HepG2 (cell line): Measurements from ENCODE around the gene MCTS1. TPM values are rescaled to one million over a fixed set of nuclear protein-coding genes. Genes with fewer than 3 reads are reported as not detected.

ENCODE experiments used
- AFF4 ChIP-seq: sonication (generic); formaldehyde crosslinking; IDR thresholded peaks from 2 replicates; pipeline ENCODE4 v1.4.0; 2020; ENCODE audit warnings: missing genetic modification reagents
- EHMT2 ChIP-seq: fragments of 200-600 bp; sonication (generic); IDR thresholded peaks from 2 replicates; pipeline ENCODE4 v1.7.0; 2017; ENCODE audit warnings: antibody characterized with exemption, low read depth, low read length, borderline replicate concordance
- GABPA ChIP-seq, 2 experiments: IDR thresholded peaks; 2 replicates each; pipeline ENCODE4 v1.6.1; 2011 to 2016; ENCODE audit warnings: low read depth in 2 of 2, low read length in 1 of 2, missing biosample characterization in 1 of 2, missing genetic modification characterization in 1 of 2
- MIXL1 ChIP-seq: IDR thresholded peaks from 2 replicates; pipeline ENCODE4 v1.6.1; 2016
- NFE2L2 ChIP-seq: fragments of 150-350 bp; IDR thresholded peaks from 2 replicates; pipeline ENCODE4 v1.6.1; 2014; ENCODE audit warnings: low read length
- POGZ ChIP-seq: sonication (generic); formaldehyde crosslinking; IDR thresholded peaks from 2 replicates; pipeline ENCODE4 v1.4.0; 2020; ENCODE audit warnings: mild to moderate bottlenecking, missing genetic modification reagents
- SIX4 ChIP-seq: sonication (generic); formaldehyde crosslinking; IDR thresholded peaks from 2 replicates; pipeline ENCODE4 v1.4.0; 2020; ENCODE audit warnings: missing genetic modification reagents
- SRF ChIP-seq: IDR thresholded peaks from 2 replicates; pipeline ENCODE4 v1.6.1; 2011; ENCODE audit warnings: mild to moderate bottlenecking, low read depth, low read length, moderate library complexity
- ZFAT ChIP-seq: sonication (generic); formaldehyde crosslinking; conservative IDR thresholded peaks from 2 replicates; pipeline ENCODE4 v1.8.1; 2023; ENCODE audit warnings: missing genetic modification reagents, inconsistent platforms
- polyA plus RNA-seq, 8 experiments: library from polyadenylated mRNA; depleted of rRNA in 3 of 8; stranded (reverse) in 7 of 8; unstranded in 1 of 8; fragments of >200 nt; fragmentation: Illumina TruSeq in 4 of 8; extraction: Trizol in 4 of 8; gene quantifications; 2 replicates each; pipeline versions ENCODE4 v1.2.1 to v1.2.3, GENCODE V29; 2011 to 2016; ENCODE audit warnings: low read depth in 4 of 8, missing spikeins in 1 of 8, mixed read lengths in 1 of 8; ENCODE audit not compliant: insufficient read depth in 1 of 8
- total RNA-seq, 5 experiments: library from RNA; depleted of rRNA; stranded (reverse); fragments of >200 nt; fragmentation: Illumina TruSeq; extraction: Trizol; gene quantifications; 2 replicates each; pipeline ENCODE4 v1.2.3, GENCODE V29; 2016; ENCODE audit warnings: low read depth in 1 of 5
- TF ChIP-seq, protein P1 (sequence below), 2 experiments: sonication (generic) in 1 of 2; formaldehyde crosslinking in 1 of 2; IDR thresholded peaks; 2 replicates each; pipeline versions ENCODE4 v1.5.1 to v1.6.1; 2011 to 2020; ENCODE audit warnings: borderline replicate concordance in 1 of 2, low read depth in 1 of 2, low read length in 1 of 2, mild to moderate bottlenecking in 1 of 2, missing genetic modification reagents in 1 of 2, moderate library complexity in 1 of 2

MCTS1 gene
- total and polyA plus RNA-seq, 2 of the 13 experiments (the other 11 are each of a cell fraction or from before 2014, with no cell fraction given): 30.1 to 59.0 TPM

DNA sequence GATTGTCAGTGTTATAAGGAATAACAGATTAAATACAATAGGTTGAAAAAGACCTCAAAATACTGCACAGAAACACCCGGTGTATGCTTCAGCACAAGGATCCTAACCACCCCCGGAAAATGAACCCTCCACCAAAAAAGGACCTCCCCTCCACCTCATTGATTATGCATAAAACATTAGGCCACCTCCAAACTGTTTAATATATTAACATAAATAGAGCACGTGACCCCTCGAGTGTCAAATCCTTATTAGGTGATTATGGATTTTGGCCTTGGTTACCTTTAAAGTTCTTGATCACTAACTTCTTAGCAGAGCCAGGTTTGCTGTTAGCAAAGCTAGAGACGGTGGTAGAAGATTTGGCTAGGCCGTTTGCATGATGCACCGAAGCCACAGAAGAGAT, 44.1 kb upstream of the MCTS1 start (continued):
- TF ChIP-seq SRF: peak; percentile 50; the same call in 1 of the 2 replicates
- TF ChIP-seq GABPA (IDR thresholded peaks at IDR 0.05; ENCODE audit: low read depth, low read length): no peak
- peak; percentile 14; the same call in 1 of the 2 replicates for TF ChIP-seq GABPA (CRISPR knock-in tag; IDR thresholded peaks at IDR 0.05; ENCODE audit: low read depth)
- no peak for TF ChIP-seq AFF4 (CRISPR knock-in tag)
- TF ChIP-seq EHMT2: no peak
- TF ChIP-seq POGZ (CRISPR knock-in tag): no peak
- TF ChIP-seq SIX4 (CRISPR knock-in tag): no peak
- TF ChIP-seq MIXL1 (CRISPR knock-in tag): no peak
- no peak for TF ChIP-seq NFE2L2
- no peak for TF ChIP-seq ZFAT (CRISPR knock-in tag)
- TF ChIP-seq, protein P1, sequence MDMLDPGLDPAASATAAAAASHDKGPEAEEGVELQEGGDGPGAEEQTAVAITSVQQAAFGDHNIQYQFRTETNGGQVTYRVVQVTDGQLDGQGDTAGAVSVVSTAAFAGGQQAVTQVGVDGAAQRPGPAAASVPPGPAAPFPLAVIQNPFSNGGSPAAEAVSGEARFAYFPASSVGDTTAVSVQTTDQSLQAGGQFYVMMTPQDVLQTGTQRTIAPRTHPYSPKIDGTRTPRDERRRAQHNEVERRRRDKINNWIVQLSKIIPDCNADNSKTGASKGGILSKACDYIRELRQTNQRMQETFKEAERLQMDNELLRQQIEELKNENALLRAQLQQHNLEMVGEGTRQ (IDR thresholded peaks at IDR 0.05; ENCODE audit: low read depth, low read length): no peak
- TF ChIP-seq, protein P1 (CRISPR knock-in tag; IDR thresholded peaks at IDR 0.05; ENCODE audit: borderline replicate concordance): peak; percentile 55; the same call in 1 of the 2 replicates
